HG03025 (cell line): ENCODE measurements around the gene AP2A2.
"Not testable (repeated sequence)": the region's sequence is repeated elsewhere in the genome, so short reads cannot be mapped to it uniquely, and the experiment has no call there.

Source experiments
- ATAC-seq: cut with Tn5 transposase; IDR thresholded peaks from one replicate; pipeline ENCODE4 v1.9.1; 2021; ENCODE audit warnings: mild to moderate bottlenecking, moderate library complexity; ENCODE audit not compliant: unreplicated experiment, low FRiP score

The AP2A2 gene

GRCh38 chr11:1010551-1011319 is 85.1 kb downstream of the AP2A2 start:
- no peak for ATAC-seq

- no peak for ATAC-seq
Observed at GRCh38 chr11:1011320-1011698, 85.6 kb downstream of the AP2A2 start.

GRCh38 chr11:1012291-1012690 is 86.6 kb downstream of the AP2A2 start:
- ATAC-seq, result no peak

- no peak for ATAC-seq
Observed at GRCh38 chr11:1012740-1013630, 87.3 kb downstream of the AP2A2 start.

- no peak for ATAC-seq
Observed at GRCh38 chr11:1013631-1013935, 87.9 kb downstream of the AP2A2 start.

GRCh38 chr11:1014276-1014675 is 88.6 kb downstream of the AP2A2 start:
- no peak for ATAC-seq

GRCh38 chr11:1015064-1015463 is 89.4 kb downstream of the AP2A2 start:
- no peak for ATAC-seq

GRCh38 chr11:1015826-1016545 is 90.3 kb downstream of the AP2A2 start:
- ATAC-seq, result no peak

- ATAC-seq, result not testable (repeated sequence)
Observed at GRCh38 chr11:1016610-1017126, 91.0 kb downstream of the AP2A2 start.

GRCh38 chr11:1017269-1018005 is 91.8 kb downstream of the AP2A2 start:
- ATAC-seq, result no peak

- ATAC-seq, result no peak
Observed at GRCh38 chr11:1018091-1018490, 92.4 kb downstream of the AP2A2 start.

GRCh38 chr11:1019321-1019910 is 93.7 kb downstream of the AP2A2 start:
- no peak for ATAC-seq

- no peak for ATAC-seq
Observed at GRCh38 chr11:1020211-1020905, 94.7 kb downstream of the AP2A2 start.

- no peak for ATAC-seq
Observed at GRCh38 chr11:1022411-1022810, 96.7 kb downstream of the AP2A2 start.

GRCh38 chr11:1022908-1023810 is 97.5 kb downstream of the AP2A2 start:
- no peak for ATAC-seq

- ATAC-seq, result no peak
Observed at GRCh38 chr11:1023811-1024596, 98.3 kb downstream of the AP2A2 start.

- ATAC-seq, result no peak
Observed at GRCh38 chr11:1024597-1025409, 99.1 kb downstream of the AP2A2 start.
